ENCODE measurements around the gene PTTG2. TPM values are rescaled to one million over a fixed set of nuclear protein-coding genes. Genes with fewer than 3 reads are reported as not detected.

PTTG2 gene
- total and polyA plus RNA-seq, 2 experiments from 2014 or later, result not detected

DNA sequence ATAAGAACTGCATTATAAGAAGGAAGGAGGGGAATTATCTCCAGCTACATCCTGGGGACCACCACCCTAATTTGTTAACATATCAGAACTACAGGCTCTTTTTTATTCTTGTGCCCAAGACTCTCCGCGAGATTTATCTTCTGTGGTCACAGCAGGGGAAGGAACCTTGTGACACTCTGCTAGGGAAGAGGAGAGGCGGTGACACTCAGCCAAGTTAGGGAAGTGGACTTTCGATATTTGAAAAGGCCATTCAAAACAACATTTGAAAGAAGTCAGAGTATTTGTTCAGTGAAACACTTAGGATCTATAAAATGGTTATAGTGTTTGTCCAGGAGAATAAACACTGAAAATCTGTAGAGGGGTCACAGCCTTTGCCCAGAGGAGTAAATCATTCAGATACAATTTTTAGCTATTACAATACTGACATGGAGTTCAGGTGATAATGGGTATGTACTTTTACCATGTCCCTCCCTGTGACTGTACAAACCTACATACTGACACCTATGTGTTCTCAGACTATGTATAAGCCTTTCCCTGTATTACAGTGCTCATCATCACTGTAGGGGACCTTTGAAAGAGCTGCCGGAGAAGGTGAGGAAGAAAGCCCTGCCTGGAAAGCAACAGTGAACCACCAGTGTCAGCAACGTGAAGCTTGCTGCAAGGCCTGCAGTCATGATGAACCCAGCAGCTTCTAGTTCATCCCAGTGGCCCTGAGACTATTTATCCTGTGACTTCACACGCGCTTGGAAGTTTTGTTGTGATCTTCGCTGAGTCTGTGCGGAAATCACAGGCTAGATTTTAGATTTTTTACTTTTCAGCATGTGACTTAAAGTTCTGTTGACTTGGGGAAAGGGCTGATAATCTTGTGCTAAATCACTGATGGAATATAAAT, 8.5 kb upstream of the PTTG2 start:
- no peak overlapping the region for H2AFZ ChIP-seq
- H3K9me3 ChIP-seq (ENCODE audit: low read depth), result no peaks in the 10 kb centered on the region
- TF ChIP-seq EZH2phosphoT487 (IDR thresholded peaks at IDR 0.05; ENCODE audit: low read depth, severe bottlenecking, unreplicated experiment) (no peak), EZH2 (IDR thresholded peaks at IDR 0.05; ENCODE audit: borderline replicate concordance) (no peak)
- TF ChIP-seq, protein P1, sequence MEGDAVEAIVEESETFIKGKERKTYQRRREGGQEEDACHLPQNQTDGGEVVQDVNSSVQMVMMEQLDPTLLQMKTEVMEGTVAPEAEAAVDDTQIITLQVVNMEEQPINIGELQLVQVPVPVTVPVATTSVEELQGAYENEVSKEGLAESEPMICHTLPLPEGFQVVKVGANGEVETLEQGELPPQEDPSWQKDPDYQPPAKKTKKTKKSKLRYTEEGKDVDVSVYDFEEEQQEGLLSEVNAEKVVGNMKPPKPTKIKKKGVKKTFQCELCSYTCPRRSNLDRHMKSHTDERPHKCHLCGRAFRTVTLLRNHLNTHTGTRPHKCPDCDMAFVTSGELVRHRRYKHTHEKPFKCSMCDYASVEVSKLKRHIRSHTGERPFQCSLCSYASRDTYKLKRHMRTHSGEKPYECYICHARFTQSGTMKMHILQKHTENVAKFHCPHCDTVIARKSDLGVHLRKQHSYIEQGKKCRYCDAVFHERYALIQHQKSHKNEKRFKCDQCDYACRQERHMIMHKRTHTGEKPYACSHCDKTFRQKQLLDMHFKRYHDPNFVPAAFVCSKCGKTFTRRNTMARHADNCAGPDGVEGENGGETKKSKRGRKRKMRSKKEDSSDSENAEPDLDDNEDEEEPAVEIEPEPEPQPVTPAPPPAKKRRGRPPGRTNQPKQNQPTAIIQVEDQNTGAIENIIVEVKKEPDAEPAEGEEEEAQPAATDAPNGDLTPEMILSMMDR (IDR thresholded peaks at IDR 0.05; ENCODE audit: poor library complexity), result no peak
- H3K79me2 ChIP-seq, result no peaks in the 10 kb centered on the region
- no peaks in the 10 kb centered on the region for H3K9me2 ChIP-seq (replicated peaks; ENCODE audit: insufficient read depth)
- no peak overlapping the region for H3K4me3 ChIP-seq
- H3K4me1 ChIP-seq (ENCODE audit: insufficient read depth), result no peaks in the 10 kb centered on the region
- H3K36me3 ChIP-seq (replicated peaks; ENCODE audit: insufficient read depth, low read depth), result no peaks in the 10 kb centered on the region
- DNase-seq (ENCODE audit: low spot score), result no peak
- 73% methylated on average over 10 of the region's 10 CpGs for WGBS (ENCODE audit: low lambda C conversion rate, missing lambda C conversion rate)
- no peaks in the 10 kb centered on the region for H4K20me1 ChIP-seq (ENCODE audit: insufficient read depth, poor library complexity, severe bottlenecking)
- no peak overlapping the region for H3K4me2 ChIP-seq
- no peaks in the 10 kb centered on the region for H3K27me3 ChIP-seq
- H3K27ac ChIP-seq, result peak overlapping the region; percentile 49

DNA sequence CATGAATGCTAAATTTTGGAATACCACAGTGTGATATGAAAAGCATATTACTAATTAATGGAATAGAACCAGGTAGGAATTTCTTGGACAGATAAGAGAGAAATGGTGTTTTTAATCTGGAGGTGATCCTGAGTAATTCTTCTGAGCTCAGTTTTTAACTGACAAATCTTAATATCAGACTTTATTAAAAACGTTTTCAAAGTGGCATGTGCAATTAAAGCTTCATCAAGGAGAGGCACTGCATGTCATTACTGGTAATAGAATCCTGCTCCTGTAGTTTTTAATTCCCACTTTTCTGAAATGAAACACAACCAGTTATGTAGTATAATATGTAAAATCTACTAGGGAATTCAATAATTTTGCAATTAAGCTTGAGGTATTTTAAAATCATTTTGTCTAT, 7.0 kb upstream of the PTTG2 start:
- Histone ChIP-seq H3K4me3 (no peak overlapping the region), H3K79me2 (no peaks in the 10 kb centered on the region), H3K9me2 (replicated peaks; ENCODE audit: insufficient read depth) (no peaks in the 10 kb centered on the region), H3K27ac (no peak overlapping the region), H3K27me3 (no peaks in the 10 kb centered on the region), H3K36me3 (replicated peaks; ENCODE audit: insufficient read depth, low read depth) (no peaks in the 10 kb centered on the region), H3K9me3 (ENCODE audit: low read depth) (no peaks in the 10 kb centered on the region), H4K20me1 (ENCODE audit: insufficient read depth, poor library complexity, severe bottlenecking) (no peaks in the 10 kb centered on the region), H3K4me1 (ENCODE audit: insufficient read depth) (no peaks in the 10 kb centered on the region), H3K4me2 (no peak overlapping the region), H2AFZ (no peak overlapping the region)
- TF ChIP-seq EZH2 (IDR thresholded peaks at IDR 0.05; ENCODE audit: borderline replicate concordance), result no peak
- TF ChIP-seq EZH2phosphoT487 (IDR thresholded peaks at IDR 0.05; ENCODE audit: low read depth, severe bottlenecking, unreplicated experiment), result no peak
- TF ChIP-seq, protein P1 (IDR thresholded peaks at IDR 0.05; ENCODE audit: poor library complexity), result no peak
- DNase-seq (ENCODE audit: low spot score), result no peak
- 23% methylated on average over 1 of the region's 1 CpG for WGBS (ENCODE audit: low lambda C conversion rate, missing lambda C conversion rate)

DNA sequence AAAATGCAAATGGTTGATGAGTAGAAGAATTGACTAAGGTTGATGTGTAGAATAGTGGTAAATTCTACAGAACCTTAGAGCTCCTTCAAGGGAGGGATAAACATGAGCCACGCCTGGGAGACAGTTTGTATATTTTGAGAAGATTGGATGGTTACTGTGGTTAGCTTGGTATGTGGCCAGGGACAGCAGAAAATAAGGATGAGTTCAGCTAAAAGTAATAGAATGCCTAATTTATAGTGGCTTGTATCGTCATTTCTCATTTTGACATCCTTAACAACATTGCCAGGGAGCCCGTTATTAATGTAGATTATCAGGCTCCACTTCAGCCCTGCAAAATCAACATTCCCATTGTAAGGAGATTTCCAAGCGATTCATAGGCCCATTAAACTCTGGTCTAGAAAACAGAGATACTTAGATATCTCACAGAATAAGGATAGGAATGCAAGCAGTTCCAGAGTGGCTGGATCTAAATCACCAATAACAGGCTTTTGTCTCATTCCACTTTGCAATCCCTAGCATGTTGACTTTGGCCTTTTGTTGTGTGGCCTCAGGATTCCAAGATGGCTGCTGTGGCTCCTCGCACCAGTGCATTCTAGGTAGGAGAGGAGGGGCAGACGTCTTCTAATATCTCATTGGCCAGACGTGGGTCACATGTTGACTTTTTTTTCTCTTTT, 6.4 kb upstream of the PTTG2 start:
- 60% methylated on average over 7 of the region's 7 CpGs for WGBS (ENCODE audit: low lambda C conversion rate, missing lambda C conversion rate)
- H3K27ac ChIP-seq, result no peak overlapping the region
- no peaks in the 10 kb centered on the region for H4K20me1 ChIP-seq (ENCODE audit: insufficient read depth, poor library complexity, severe bottlenecking)
- no peak overlapping the region for H3K4me3 ChIP-seq
- H3K9me2 ChIP-seq (replicated peaks; ENCODE audit: insufficient read depth), result no peaks in the 10 kb centered on the region
- no peaks in the 10 kb centered on the region for H3K36me3 ChIP-seq (replicated peaks; ENCODE audit: insufficient read depth, low read depth)
- no peak for TF ChIP-seq EZH2 (IDR thresholded peaks at IDR 0.05; ENCODE audit: borderline replicate concordance)
- no peak for TF ChIP-seq EZH2phosphoT487 (IDR thresholded peaks at IDR 0.05; ENCODE audit: low read depth, severe bottlenecking, unreplicated experiment)
- TF ChIP-seq, protein P1 (IDR thresholded peaks at IDR 0.05; ENCODE audit: poor library complexity), result no peak
- H2AFZ ChIP-seq, result no peak overlapping the region
- no peaks in the 10 kb centered on the region for H3K79me2 ChIP-seq
- no peak for DNase-seq (ENCODE audit: low spot score)
- no peak overlapping the region for H3K4me2 ChIP-seq
- H3K4me1 ChIP-seq (ENCODE audit: insufficient read depth), result no peaks in the 10 kb centered on the region
- H3K9me3 ChIP-seq (ENCODE audit: low read depth), result no peaks in the 10 kb centered on the region
- no peaks in the 10 kb centered on the region for H3K27me3 ChIP-seq
